Measurements from ENCODE around the gene PWWP2A. TPM values are rescaled to one million over a fixed set of nuclear protein-coding genes. Genes with fewer than 3 reads are reported as not detected.
"Not testable (repeated sequence)": the region's sequence is repeated elsewhere in the genome, so short reads cannot be mapped to it uniquely, and the experiment has no call there.

PWWP2A gene
- total RNA-seq, 1 experiment from 2014 or later = 20.6 TPM

DNA sequence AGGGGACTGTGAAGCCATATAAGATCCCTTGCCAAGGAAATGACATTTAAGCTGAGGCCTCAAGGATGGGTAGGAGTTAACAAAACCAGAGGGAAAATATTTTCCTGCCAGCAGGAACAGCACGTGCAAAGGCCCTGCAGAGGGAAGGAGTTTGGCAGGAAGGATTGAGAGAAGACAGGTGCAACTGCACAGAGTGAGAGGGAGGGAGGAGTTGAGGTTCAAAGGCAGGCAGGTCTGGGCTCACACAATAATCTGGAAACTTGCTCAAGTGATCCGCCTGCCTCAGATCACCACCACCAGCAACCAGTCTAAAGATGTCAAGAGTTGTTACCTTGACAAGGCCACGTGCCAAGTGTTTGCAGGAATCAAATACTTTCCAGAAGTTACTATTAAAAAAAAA lies 31.1 kb upstream of the PWWP2A start:
- no peaks in the 10 kb centered on the region for H3K4me1 Mint-ChIP-seq (ENCODE audit: insufficient read depth, unreplicated experiment)
- DNase-seq (ENCODE audit: unreplicated experiment) = no peak
- ChIA-PET POLR2A (interaction anchor here (1.5 kb wide), 1 partner anchor 11 kb away, joined by 3 read pairs; no protein-coding TSS in a partner anchor), CTCF (interaction anchor here (1.1 to 1.3 kb wide), 2 partner anchors 11 to 37 kb away, joined by 3 to 5 read pairs; no protein-coding TSS in a partner anchor)
- BruUV-seq (replicated peaks) = no TSS peak
- no peak for TF ChIP-seq CTCF (IDR thresholded peaks at IDR 0.05; ENCODE audit: unreplicated experiment)
- no peaks in the 10 kb centered on the region for H3K27me3 Mint-ChIP-seq (ENCODE audit: insufficient read depth, unreplicated experiment)
- intact Hi-C loops (cut with micrococcal nuclease) = no loop called here
- H3K27ac Mint-ChIP-seq (ENCODE audit: low read depth, unreplicated experiment) = no peak overlapping the region
- no peaks in the 10 kb centered on the region for H3K9me3 Mint-ChIP-seq (ENCODE audit: unreplicated experiment)
- no peaks in the 10 kb centered on the region for H3K36me3 Mint-ChIP-seq (ENCODE audit: insufficient read depth, unreplicated experiment)
- no peak overlapping the region for H3K4me3 Mint-ChIP-seq (ENCODE audit: unreplicated experiment)

DNA sequence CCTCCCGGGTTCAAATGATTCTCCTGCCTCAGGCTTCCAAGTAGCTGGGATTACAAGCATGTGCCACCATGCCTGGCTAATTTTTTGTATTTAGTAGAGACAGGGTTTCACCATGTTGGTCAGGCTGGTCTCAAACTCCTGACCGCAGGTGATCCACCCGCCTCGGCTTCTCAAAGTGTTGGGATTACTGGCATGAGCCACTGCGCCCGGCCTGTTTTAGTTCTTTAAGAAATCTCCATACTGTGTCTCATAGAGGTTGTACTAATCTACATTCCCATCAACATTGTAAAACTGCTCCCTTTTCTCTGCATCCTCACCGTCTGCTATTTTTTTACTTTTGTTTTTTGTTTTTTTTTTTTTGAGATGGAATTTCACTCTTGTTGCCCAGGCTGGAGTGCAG lies 25.2 kb upstream of the PWWP2A start:
- H3K4me1 Mint-ChIP-seq (ENCODE audit: insufficient read depth, unreplicated experiment); H3K36me3 Mint-ChIP-seq (ENCODE audit: insufficient read depth, unreplicated experiment); POLR2A ChIA-PET; H3K27ac Mint-ChIP-seq (ENCODE audit: low read depth, unreplicated experiment); intact Hi-C loops (cut with micrococcal nuclease); CTCF ChIA-PET; H3K4me3 Mint-ChIP-seq (ENCODE audit: unreplicated experiment); DNase-seq (ENCODE audit: unreplicated experiment); H3K27me3 Mint-ChIP-seq (ENCODE audit: insufficient read depth, unreplicated experiment); H3K9me3 Mint-ChIP-seq (ENCODE audit: unreplicated experiment); BruUV-seq (replicated peaks): not testable (repeated sequence)

- ChIA-PET CTCF (interaction anchor here (1.0 to 1.3 kb wide), 2 partner anchors 11 to 64 kb away, joined by 4 to 5 read pairs; no protein-coding TSS in a partner anchor), POLR2A (interaction anchor here (1.8 to 2.1 kb wide), 2 partner anchors 12 to 31 kb away, joined by 3 to 7 read pairs; no protein-coding TSS in a partner anchor)
- Mint-ChIP-seq H3K27me3 (ENCODE audit: insufficient read depth, unreplicated experiment) (no peaks in the 10 kb centered on the region), H3K4me1 (ENCODE audit: insufficient read depth, unreplicated experiment) (no peaks in the 10 kb centered on the region), H3K36me3 (ENCODE audit: insufficient read depth, unreplicated experiment) (no peaks in the 10 kb centered on the region), H3K9me3 (ENCODE audit: unreplicated experiment) (no peaks in the 10 kb centered on the region), H3K27ac (ENCODE audit: low read depth, unreplicated experiment) (no peak overlapping the region), H3K4me3 (ENCODE audit: unreplicated experiment) (no peak overlapping the region)
- TF ChIP-seq CTCF (IDR thresholded peaks at IDR 0.05; ENCODE audit: unreplicated experiment) = no peak
- DNase-seq (ENCODE audit: unreplicated experiment) = no peak
- no TSS peak for BruUV-seq (replicated peaks)
- intact Hi-C loops (cut with micrococcal nuclease) = no loop called here
These were observed 15.1 kb upstream of the PWWP2A start for GRCh38 chr5:160134332-160134731.

DNA sequence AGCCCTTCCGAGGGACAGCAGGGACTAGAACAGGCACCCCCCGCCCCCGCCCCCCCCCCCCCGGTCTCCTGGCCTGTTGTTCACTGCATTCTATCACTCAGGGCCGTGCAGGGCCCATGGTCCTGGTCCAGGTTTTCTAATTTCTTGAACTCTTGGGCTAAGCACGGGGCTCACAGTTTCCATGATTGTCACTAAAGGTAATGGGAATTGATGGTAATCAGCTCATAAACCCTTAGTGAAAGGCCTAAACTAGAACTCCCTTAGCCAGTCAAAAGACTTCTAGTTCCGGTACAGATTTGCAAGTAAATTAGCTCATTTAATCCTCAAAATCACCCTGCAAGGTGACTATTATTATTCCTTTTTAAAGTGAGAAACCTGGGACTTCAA lies 14.7 kb upstream of the PWWP2A start:
- Mint-ChIP-seq H3K27ac (ENCODE audit: low read depth, unreplicated experiment) (no peak overlapping the region), H3K27me3 (ENCODE audit: insufficient read depth, unreplicated experiment) (no peaks in the 10 kb centered on the region), H3K36me3 (ENCODE audit: insufficient read depth, unreplicated experiment) (no peaks in the 10 kb centered on the region), H3K9me3 (ENCODE audit: unreplicated experiment) (no peaks in the 10 kb centered on the region), H3K4me3 (ENCODE audit: unreplicated experiment) (no peak overlapping the region), H3K4me1 (ENCODE audit: insufficient read depth, unreplicated experiment) (no peaks in the 10 kb centered on the region)
- ChIA-PET CTCF (interaction anchor here (1.3 kb wide), 1 partner anchor 65 kb away, joined by 4 read pairs; no protein-coding TSS in a partner anchor), POLR2A (interaction anchor here (0.8 to 2.1 kb wide), 3 partner anchors 11 to 32 kb away, joined by 3 to 7 read pairs (median 5); partner anchors contain the start of gene PWWP2A)
- intact Hi-C loops (cut with micrococcal nuclease) = no loop called here
- TF ChIP-seq CTCF (IDR thresholded peaks at IDR 0.05; ENCODE audit: unreplicated experiment) = no peak
- no TSS peak for BruUV-seq (replicated peaks)
- DNase-seq (ENCODE audit: unreplicated experiment) = no peak

Measured in MCF 10A (cell line).